HG03039 (cell line): ENCODE measurements around the gene PDGFC.
"Not testable (repeated sequence)": the region's sequence is repeated elsewhere in the genome, so short reads cannot be mapped to it uniquely, and the experiment has no call there.

Source experiments
- ATAC-seq: cut with Tn5 transposase; IDR thresholded peaks from one replicate; pipeline ENCODE4 v1.9.1; 2021; ENCODE audit warnings: mild to moderate bottlenecking, moderate library complexity; ENCODE audit not compliant: unreplicated experiment

PDGFC gene

GRCh38 chr4:156952078-156952759, 19.4 kb downstream of the PDGFC start:
- ATAC-seq: no peak

- no peak for ATAC-seq
Measured at GRCh38 chr4:156950948-156951347, 20.7 kb downstream of the PDGFC start.

- no peak for ATAC-seq
Measured at GRCh38 chr4:156950090-156950489, 21.5 kb downstream of the PDGFC start.

- ATAC-seq: no peak
Measured at GRCh38 chr4:156949373-156949814, 22.2 kb downstream of the PDGFC start.

DNA sequence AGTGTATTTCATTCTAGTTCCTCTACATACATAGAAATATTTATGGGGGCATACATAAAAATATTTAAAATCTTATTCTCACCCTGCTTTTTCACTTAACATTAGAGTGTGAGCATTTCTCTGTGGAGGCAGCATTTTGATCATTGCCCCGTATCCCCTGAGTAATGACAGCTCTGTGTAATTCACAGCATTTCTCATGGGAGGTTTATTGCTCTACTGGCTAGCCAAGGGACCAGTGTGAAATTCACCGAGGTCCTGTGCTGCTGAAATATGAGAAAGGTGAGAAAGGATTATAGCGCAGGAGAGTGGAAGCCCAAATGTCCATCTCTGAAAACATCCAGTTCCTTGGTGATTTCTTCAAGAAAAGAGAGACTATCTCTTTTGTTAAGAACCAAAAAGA, 22.9 kb downstream of the PDGFC start:
- ATAC-seq: no peak

- no peak for ATAC-seq
Measured at GRCh38 chr4:156948133-156948532, 23.5 kb downstream of the PDGFC start.

DNA sequence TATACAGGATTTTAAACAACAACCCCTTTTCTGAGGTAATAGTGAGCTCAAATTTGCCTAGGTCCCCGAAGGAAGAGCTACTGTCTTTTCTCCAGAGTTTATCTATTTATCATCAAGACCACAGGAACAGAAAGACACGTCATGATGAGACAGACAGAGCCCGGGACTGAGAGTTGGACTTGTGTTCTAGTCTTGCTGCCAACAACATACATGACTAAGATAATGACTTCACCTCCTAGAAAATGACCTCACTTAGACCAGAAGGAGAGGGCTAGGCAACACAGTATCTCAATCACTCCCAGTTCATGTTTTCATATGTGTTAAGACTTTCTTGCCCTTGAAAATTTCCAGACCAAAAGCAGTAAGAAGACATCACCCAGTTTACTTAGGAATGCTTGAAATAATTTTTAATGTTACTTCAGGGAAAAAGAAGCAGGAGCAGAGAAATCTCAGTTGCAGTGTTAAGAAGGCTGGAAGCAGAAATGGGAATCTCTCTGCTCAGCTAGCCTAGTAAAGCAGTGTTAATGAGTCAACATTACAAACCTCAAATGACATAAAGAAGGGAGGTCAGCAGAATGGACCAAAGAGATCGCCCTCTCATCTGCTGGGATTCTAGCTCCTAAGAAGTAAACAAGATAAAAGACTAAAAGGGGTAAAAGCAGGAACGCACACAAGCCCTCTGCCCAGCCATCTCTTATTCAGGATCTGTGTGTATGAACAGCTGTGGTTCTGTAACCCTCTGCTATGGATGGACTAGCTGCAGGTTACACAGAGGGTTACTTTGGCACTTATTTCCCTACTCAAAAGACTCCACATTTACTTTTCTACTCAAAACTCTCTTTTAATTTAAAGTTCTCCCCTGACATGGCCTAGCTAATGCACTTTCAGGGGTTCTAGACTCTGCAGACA, 24.8 kb downstream of the PDGFC start:
- no peak for ATAC-seq

- no peak for ATAC-seq
Measured at GRCh38 chr4:156945532-156945931, 26.1 kb downstream of the PDGFC start.

- no peak for ATAC-seq
Measured at GRCh38 chr4:156942991-156943390, 28.6 kb downstream of the PDGFC start.

GRCh38 chr4:156941940-156942548, 29.6 kb downstream of the PDGFC start:
- ATAC-seq: no peak

GRCh38 chr4:156939801-156940200, 31.8 kb downstream of the PDGFC start:
- ATAC-seq: no peak

- no peak for ATAC-seq
Measured at GRCh38 chr4:156939139-156939538, 32.5 kb downstream of the PDGFC start.

- ATAC-seq: no peak
Measured at GRCh38 chr4:156934259-156934635, 37.4 kb downstream of the PDGFC start.

GRCh38 chr4:156933633-156934258, 37.9 kb downstream of the PDGFC start:
- ATAC-seq: no peak

DNA sequence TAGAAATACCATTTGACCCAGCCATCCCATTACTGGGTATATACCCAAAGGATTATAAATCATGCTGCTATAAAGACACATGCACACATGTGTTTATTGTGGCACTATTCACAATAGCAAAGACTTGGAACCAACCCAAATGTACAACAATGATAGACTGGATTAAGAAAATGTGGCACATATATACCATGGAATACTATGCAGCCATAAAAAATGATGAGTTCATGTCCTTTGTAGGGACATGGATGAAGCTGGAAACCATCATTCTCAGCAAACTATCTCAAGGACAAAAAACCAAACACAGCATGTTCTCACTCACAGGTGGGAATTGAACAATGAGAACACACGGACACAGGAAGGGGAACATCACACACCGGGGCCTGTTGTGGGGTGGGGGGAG, 39.2 kb downstream of the PDGFC start:
- ATAC-seq: not testable (repeated sequence)

GRCh38 chr4:156931267-156931666, 40.3 kb downstream of the PDGFC start:
- no peak for ATAC-seq

DNA sequence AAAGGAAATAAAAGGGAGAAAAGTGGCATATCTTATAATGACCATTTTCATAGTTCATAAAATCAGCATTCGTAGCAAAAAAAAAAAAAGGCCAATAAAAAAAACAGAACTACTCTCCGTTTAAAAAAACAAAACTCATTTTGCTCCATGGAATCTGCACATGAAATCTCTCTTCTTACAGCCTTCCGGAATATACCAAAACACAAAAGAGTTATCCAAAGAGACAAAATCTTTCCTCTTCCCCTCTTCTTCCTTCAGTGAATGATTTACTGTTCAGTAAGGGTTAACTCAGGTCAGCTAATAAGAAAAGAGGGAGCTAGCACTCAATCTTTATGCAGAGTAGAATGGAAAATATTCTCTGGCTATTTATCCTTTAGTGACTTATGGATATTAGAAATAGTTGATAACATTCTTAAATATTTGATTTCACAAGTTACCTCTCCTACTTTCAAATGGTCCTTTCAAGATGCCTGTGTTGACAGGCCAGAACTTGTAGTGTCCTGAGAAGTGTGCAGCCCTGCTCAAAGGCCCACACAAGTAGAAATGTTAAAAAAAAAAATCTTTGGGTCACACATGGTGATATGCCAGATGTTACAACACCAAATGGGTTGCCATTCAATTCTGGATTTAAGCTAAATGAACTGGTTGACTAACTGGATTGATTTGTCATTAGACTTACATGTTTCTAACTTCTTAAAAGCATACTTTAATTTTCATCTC, 42.1 kb downstream of the PDGFC start:
- ATAC-seq: no peak

- ATAC-seq: no peak
Measured at GRCh38 chr4:156924774-156925315, 46.8 kb downstream of the PDGFC start.

- ATAC-seq: no peak
Measured at GRCh38 chr4:156923525-156923924, 48.1 kb downstream of the PDGFC start.

GRCh38 chr4:156915221-156915620, 56.4 kb downstream of the PDGFC start:
- no peak for ATAC-seq
